ENCODE results near the gene CIAO2B.
"Not testable (repeated sequence)": the region's sequence is repeated elsewhere in the genome, so short reads cannot be mapped to it uniquely, and the experiment has no call there.

CIAO2B gene

GRCh38 chr16:66955363-66956153, 21.4 kb upstream of the CIAO2B start:
- not testable (repeated sequence) for DNase-seq

- peak; percentile 59 for DNase-seq
Measured at GRCh38 chr16:66954097-66954659, 20.0 kb upstream of the CIAO2B start.

- no peak for DNase-seq
Measured at GRCh38 chr16:66953462-66954096, 19.4 kb upstream of the CIAO2B start.

GRCh38 chr16:66952430-66953110, 18.4 kb upstream of the CIAO2B start:
- no peak for DNase-seq

- DNase-seq: no peak
Measured at GRCh38 chr16:66950971-66951790, 17.0 kb upstream of the CIAO2B start.

- DNase-seq: no peak
Measured at GRCh38 chr16:66950437-66950836, 16.2 kb upstream of the CIAO2B start.

GRCh38 chr16:66949472-66949871, 15.3 kb upstream of the CIAO2B start:
- DNase-seq: no peak

GRCh38 chr16:66948837-66949225, 14.6 kb upstream of the CIAO2B start:
- DNase-seq: no peak

GRCh38 chr16:66948134-66948836, 14.1 kb upstream of the CIAO2B start:
- no peak for DNase-seq

GRCh38 chr16:66947302-66948065, 13.3 kb upstream of the CIAO2B start:
- DNase-seq: peak; percentile 64

- DNase-seq: no peak
Measured at GRCh38 chr16:66946974-66947301, 12.7 kb upstream of the CIAO2B start.

- DNase-seq: no peak
Measured at GRCh38 chr16:66946541-66946940, 12.3 kb upstream of the CIAO2B start.

- no peak for DNase-seq
Measured at GRCh38 chr16:66945939-66946338, 11.7 kb upstream of the CIAO2B start.

- DNase-seq: not testable (repeated sequence)
Measured at GRCh38 chr16:66944971-66945370, 10.8 kb upstream of the CIAO2B start.

- DNase-seq: no peak
Measured at GRCh38 chr16:66944054-66944441, 9.8 kb upstream of the CIAO2B start.

GRCh38 chr16:66943426-66944053, 9.3 kb upstream of the CIAO2B start:
- no peak for DNase-seq

- DNase-seq: no peak
Measured at GRCh38 chr16:66942981-66943380, 8.8 kb upstream of the CIAO2B start.

- DNase-seq: no peak
Measured at GRCh38 chr16:66940236-66940635, 6.0 kb upstream of the CIAO2B start.

- no peak for DNase-seq
Measured at GRCh38 chr16:66939366-66939765, 5.2 kb upstream of the CIAO2B start.

GRCh38 chr16:66937725-66938337, 3.6 kb upstream of the CIAO2B start:
- DNase-seq: no peak
